Measurements from ENCODE around the gene EXOG.

- TF ChIP-seq POLR2A (IDR thresholded peaks at IDR 0.05) (no peak), CTCF (IDR thresholded peaks at IDR 0.05) (no peak)
These were observed 18.9 kb upstream of the EXOG start for GRCh38 chr3:38477057-38477820.
